ENCODE results near the gene TEKT5.

- TF ChIP-seq TAF1 (IDR thresholded peaks at IDR 0.05; ENCODE audit: low read depth, low read length), result no peak
- no peak for TF ChIP-seq POLR2AphosphoS5 (IDR thresholded peaks at IDR 0.05; ENCODE audit: low read depth, low read length)
- TF ChIP-seq POLR2A (IDR thresholded peaks at IDR 0.05; ENCODE audit: low read depth, low read length), result no peak
- TF ChIP-seq POU2F2 (IDR thresholded peaks at IDR 0.05; ENCODE audit: low read depth, low read length), result no peak
Observed at GRCh38 chr16:10664720-10665126, 30.0 kb downstream of the TEKT5 start.

Data from GM12891 (cell line).